Stimulated activated CD8-positive, alpha-beta memory T cell treated with anti-CD3 and anti-CD28 coated beads, Interleukin-4, amount 100 ng/mL, for 4 hours (primary cell): ENCODE measurements around the gene GRHPR.
"Not testable (repeated sequence)": the region's sequence is repeated elsewhere in the genome, so short reads cannot be mapped to it uniquely, and the experiment has no call there.

Source experiments
- DNase-seq, 2 donors: peaks; one replicate each; pipeline ENCODE4 v3.0.0-alpha.2; 2020; ENCODE audit warnings: low read depth in 2 of 2, low spot score in 1 of 2

Gene GRHPR

DNA sequence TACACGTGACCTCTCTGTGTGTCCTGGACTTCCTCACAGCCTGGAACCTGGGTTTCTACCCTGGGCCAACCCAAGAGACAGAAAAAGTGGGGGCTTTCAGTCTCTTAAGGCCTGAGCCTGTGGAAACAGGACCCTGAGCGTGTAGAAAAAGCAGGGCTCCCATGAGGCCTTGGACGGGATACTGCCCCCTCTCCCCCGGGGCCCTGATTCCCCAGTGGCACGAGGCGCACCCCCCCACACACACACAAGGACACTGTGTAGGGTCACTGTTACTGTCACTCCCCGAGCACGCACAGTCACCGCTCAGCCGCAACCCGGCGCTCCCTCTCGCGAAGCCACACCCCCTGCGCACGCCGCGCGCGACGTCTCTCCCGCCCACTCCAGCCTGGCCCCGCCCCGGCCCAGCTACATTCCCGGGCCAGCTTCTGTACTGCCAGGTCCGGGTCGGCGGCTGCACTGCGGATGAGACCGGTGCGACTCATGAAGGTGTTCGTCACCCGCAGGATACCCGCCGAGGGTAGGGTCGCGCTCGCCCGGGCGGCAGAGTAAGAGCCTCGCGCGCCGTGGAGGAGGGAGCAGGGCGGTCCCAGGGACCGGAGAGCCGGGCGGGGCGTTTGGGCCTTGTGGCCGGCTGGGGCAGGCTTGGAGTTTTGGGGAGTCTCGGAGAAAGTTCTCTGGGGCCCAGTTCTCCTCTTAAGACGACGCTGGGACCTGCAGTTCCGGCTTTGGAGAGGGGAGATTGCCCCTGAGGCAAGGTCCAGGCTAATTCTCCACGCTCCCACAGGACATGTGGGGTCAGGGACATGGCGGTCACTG, at the start of gene GRHPR:
Gene GRHPR, plus strand, starts transcription at position 408 of the 816 bp plus-strand sequence. Its CDS starts 55 bp downstream, at position 463.
- peak; percentile 75 to 78 for DNase-seq

DNA sequence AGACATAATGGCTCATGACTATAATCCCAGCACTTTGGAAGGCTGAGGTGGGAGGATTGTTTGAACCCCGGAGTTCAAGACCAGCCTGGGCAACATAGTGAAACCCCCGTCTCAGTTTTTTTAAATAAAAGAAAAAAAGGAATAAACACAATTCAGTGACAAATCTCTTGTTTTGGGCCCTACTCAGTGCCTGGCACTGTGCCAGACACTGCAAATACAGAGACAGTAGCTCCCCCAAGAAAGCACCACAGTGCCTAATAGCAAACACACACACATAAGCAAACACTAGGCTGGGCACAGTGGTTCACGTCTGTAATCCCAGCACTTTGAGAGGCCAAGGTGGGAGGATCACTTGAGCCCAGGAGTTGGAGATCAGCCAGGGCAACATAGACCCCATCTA, 49.7 kb upstream of the GRHPR start:
- no peak for DNase-seq

DNA sequence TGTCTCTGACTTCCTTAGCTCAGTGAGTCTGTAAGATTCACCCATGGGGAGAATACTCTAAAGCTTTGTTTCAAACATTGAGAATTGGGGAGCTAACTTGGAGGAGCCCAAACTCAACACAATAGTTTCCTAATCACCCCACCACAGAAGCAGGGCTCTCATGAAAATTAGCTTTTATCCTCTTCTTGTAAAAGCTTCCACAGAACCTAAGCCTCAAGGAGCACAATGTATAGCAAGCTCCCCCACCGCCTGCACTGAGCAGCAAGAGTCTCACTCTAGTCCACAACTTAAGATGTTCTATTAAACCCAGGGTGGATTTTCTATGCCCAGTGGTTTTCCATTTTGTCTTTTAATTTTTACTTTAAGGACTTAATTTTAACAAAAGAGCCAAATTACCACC, 48.9 kb upstream of the GRHPR start:
- no peak for DNase-seq

DNA sequence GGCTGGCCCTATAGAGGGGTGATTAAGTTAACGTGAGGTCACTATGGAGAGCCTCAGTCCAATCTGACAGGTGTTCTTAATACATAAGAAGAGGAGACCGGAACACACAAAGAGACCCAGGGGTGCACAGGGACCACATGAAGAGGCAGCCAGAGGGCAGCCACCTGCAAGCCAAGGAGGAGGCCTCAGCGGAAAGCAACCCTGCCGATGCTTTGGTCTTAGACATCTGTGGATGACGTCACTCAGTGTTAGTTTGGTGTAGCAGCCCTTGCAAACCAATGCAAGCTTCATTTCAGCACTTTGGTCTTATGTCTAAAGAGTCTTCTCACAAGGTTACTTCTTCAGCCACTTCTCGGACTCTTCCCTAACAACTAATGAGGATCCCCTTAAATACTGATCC, 47.6 kb upstream of the GRHPR start:
- no peak for DNase-seq

DNA sequence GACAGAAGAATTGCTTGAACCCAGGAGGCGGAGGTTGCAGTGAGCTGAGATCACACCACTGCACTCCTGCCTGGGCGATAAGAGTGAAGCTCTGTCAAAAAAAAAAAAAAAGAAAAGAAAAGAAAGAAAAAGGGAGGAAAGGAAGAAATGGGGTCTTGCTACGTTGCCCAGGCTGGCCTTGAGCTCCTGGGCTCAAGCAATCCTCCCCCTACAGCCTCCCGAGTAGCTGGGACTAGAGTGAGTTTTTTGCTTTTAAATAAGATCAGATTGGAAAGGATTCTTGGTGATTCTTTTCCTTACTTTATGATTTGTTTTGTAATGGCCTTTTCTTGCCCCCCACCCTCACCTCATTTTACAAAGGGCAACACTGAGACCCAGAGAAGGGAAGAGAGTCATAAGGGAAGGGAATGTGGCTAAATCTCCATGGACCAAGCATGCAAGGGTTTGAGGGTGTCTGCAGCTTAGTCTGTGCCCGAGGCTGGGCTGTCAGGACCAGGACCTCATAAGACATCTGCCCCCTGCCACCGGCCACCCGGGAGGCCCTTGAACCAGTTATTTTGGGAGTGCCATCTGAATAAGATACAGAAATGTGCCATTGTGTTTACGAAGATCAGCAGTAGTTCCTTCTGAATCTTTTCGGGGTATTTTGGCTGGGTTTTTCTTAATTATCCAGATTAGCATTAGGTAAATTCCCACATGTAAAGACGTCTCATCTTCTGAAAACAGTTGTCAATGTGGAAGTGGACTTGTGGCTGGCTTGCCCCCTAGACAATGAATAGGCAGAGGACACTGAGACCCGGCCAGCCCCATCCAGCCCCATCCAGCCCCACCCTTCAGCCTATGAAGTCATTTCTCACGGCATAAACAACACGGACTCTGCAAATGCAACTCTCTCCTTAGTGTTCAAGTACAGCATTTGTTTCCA, 44.5 kb upstream of the GRHPR start:
- no peak for DNase-seq

DNA sequence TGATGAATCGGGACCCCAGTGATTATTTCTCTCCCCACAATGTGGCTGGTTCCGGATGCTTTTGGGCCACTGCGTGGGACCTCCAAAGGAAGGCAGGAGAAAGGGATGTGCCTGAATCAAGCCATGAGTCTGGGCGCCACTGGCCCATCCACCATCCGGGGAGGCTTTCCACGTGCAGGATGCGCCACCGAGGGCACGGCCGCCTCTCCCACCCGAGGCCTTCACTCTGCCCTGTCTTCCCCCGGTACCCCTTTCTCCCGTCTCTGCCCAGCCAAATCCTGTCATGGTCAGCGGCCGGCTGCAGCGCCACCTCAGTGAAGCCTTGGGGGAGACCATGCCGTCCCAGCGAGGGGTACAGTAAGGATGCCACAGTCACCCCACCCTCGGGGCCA, 43.9 kb upstream of the GRHPR start:
- no peak for DNase-seq

DNA sequence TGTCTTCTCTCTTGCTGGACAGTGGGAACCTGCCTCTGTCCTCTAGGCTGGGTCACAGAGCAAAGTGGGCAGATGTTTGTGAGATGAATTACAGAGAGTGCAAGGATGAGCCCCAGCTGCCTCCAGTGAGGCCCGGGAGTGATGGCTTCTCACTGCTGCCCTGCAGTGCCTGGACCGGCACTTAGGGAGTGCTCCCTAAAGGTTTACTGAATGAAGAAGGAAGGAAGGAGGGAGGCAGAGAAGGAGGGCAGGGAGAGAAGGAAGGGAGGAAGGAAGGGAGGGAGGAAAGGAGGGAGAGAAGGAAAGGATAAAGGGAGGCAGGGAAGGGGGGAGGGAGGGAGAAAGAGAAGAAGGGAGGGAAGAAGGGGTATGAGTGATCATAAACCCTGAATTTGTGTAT, 42.7 kb upstream of the GRHPR start:
- DNase-seq: no peak

DNA sequence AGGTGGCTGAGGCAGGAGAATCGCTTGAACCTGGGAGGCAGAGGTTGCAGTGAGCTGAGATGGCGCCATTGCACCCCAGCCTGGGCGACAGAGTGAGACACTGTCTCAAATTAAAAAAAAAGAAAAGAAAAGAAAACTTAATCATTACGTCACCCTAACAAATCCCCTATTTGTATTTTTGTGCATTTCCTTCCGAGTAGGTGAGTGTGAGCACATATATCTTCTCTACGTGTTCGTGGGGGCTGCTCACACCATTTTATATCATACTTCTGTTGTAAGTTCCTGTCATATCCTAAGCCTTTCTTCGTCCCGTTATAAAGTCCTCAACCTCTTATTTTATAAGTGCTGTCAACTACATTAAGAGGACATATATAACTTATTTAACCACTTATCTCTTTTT, 41.9 kb upstream of the GRHPR start:
- DNase-seq: no peak

DNA sequence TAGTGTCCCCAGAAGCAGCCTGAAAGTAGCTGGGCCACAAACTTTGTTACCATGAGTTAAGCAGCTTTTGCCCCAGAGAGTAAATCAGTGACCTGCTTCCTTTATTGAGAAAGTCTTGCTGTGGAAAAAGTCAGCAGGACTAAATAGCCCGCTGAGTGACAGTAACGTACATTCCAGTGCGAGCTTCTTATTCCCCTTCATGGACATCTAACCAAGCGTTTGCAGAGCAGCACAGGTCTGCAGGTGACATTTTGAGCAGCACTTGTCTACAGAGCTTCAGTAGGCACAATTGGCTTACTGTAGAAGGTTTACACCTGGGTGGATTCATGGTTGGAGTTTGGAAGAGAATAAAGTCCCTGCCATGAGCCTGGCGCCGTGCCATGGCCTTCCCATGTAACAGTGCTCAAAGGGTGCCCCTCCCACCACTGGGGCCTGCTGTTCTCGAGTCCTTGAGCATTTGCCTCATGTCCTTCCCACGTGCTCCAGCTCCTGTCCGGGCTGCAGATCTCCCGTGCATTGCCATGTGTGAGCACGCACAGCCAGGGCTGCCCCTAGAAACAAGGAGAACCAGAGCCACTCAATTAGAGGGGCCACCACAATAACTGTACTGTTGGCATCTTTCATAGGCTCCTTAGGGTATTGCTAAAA, 41.3 kb upstream of the GRHPR start:
- DNase-seq: no peak

DNA sequence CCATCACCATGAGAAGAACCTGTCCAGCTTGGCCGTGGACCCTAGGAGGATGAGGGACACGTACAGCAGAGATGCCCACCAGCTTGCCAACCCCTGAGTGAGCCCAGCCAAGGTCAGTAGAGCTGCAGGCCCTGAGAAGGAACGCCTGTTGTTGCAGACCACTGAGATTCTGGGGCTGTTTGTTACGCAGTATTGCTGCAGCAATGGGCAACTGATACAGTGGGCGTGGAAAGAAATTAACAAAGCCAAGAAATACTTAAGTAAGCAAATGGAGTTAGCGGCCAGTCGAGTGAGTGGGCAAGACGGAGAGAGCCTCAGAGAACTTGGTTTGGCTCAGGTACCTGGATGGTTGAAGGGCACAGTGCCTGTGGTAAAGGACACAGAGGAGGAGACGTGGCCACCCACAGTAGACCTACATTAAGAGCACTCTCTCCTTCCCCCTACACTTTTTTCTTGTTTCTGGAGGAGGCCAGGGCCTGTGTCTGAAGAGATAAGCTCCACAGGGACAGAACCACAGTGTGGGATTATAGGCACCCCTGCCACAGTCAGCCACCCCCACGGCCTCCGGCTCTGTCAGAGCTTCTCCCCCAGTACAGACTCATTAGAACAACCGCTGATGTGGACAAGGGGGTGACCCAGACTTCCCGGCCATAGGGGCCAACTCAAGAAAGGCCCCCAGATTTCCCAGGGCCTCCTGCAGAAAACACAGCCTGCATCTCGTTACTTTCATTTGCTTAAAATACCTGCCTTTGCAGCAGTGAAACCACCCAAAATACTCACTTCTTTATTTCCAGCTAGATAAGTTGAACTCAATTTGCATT, 40.1 kb upstream of the GRHPR start:
- no peak for DNase-seq

DNA sequence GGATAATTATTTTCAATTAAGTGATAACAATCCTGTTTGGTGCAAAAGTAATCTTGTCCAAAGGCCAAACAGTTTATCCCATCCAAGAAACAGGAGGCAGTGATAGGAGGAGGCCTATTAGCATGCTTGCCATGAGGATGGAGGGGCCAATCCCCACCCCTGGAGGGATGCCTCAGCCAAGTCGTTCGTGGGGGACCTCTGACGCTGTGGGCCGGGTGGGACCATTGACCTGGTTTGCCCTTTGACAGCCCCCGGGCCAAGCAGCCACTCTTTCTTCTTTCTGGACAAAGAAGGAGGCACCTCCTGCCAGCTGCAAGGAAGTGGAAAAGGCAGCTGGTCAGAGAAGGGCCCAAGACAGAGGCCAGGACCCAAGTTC, 39.5 kb upstream of the GRHPR start:
- no peak for DNase-seq

DNA sequence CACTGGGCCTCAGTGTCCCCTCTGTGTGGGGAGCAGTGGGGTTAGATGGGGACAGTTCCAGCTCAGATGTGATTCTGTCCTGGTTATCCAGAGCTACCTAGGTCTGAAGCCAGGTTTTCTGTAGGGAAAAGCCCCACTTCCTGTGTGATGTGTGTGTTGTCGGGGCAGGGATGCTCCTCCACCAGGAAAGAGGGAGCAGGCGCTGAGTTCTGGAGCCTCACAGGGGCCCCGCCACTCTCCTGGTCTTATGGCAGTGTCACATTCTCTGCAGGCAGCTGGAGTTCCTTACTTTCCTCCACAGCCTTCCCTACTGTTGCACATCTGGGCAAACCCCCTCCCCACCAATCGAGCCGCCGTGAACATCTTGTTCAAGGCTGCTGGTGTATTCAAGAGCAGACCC, 39.1 kb upstream of the GRHPR start:
- no peak for DNase-seq

DNA sequence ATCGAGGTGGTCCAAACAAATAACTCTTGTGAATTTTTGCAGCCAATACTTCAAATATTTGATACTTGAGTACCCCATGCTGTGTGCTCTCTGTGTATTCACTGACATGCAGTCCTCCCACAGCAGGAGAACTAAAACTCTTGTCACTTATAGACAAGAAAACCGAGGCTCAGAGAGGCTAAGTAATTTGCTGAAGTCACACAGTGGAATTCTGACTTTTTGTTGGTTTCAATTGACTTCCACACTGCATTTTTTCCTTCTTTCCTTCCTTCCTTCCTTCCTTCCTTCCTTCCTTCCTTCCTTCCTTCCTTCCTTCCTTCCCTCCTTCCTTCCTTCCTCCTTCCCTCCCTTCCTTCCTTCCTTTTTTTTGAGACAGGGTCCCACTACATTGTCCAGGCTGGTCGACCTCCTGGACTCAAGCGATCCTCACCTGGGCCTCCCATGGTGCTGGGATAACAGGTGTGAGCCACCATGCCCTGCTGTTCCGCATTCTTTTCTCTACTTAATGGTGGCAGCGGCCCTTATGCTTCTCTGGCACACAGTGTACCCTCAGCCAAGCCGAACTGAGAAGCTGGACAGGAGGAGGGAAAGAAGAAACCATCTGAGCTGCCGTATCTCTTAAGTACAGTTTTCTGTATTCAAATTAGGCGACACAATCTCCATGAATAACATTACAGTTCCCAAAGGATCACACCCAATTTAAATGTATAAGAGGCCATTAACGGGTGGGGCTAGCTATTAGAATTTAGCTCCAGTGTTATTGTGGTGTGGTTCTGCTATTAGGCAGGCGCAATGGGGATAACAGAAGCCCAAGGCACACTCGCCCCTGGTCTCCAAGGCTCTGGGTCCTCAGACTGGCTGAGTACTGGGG, 38.4 kb upstream of the GRHPR start:
- no peak for DNase-seq

DNA sequence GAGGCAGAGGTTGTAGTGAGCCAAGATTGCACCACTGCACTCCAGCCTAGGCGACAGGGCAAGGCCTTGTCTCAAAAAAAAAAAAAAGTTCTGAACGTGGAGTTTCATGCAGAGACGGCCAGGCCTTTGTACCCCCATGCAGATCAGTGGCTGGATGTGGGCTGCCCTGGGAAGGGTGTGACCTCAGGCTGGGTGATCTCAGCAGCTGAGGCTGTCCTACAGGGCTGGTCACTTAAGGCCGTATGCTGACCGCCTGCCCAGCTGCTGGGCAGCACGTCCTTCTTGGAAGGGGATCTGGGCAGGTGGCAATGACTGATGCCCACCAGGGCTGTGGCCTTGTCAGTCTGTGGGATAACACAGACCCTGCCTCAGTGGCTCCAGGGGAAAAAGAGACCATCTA, 37.2 kb upstream of the GRHPR start:
- DNase-seq: no peak

DNA sequence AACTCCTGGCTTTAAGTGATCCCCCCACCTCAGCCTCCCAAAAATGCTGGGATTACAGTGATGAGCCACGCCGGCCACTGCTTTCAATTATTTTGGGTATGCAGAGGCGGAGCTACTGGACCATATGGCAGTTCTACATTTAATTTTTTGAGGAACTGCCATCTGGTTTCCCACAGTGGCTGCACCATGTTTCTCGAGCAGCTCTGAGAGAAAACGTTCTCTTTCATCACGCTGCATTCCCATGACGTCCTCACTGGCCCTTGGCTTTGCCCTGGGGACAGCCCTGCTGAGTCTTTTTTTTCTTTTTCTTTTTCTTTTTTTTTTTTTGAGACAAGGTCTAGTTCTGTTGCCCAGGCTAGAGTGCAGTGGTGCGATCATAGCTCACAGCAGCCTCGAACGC, 35.5 kb upstream of the GRHPR start:
- DNase-seq: no peak

DNA sequence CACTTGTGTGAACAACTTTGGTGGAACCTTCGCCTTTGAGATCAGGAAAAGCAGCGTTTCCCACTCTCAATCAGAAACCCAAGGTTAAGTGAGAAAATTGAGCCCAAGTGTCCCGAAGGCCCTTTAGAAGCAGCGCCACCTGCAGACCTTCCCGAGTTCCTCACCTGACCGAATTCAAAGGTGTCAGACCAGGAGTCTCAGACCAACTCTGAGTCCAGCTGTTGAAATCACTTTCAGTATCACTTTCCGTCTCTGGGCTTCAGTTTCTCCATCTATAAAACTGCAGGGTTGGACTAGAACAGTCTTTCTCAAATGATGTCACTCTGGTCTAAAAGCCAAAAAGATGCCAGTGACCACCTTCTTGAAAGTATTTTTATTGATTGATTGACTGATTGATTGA, 31.7 kb upstream of the GRHPR start:
- no peak for DNase-seq

DNA sequence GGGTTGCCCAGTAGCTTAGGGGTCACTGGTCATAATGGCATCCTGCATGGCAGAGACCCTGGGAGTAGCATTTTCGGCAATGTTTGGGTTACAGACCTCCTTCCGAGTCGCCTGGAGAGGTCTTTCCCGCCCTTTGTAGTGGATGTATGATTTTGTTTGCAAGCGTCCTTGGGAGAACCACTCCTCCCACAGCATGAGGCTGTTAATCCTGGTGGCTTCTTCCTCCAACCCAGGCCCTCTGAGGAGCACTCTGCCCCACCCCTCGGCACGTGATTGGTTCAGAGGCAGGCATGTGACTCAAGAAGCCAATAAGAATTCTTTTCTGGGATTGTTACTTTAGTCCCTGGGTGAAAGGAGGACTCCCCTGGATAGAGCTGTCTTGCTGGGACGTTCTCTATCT, 30.2 kb upstream of the GRHPR start:
- no peak for DNase-seq

DNA sequence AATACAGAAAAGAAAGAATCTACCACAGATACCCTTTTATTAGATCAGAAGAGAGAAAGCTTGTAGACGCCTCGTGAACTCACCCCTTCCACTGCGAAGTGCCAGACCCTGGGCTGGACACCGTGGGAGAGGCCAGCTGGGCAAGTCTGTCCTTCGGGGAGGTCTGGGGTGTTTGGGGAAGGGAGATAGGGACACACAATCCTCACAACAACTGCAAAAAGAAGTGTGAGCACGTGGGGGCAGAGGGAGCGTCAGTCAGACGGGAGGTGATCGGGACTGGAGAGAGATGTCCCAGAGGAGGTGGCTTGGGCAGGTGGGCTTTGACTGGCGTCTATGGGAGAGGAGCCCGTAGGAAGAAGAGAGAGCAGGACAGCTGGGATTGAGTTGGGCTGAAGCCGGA, 27.3 kb upstream of the GRHPR start:
- DNase-seq: no peak

DNA sequence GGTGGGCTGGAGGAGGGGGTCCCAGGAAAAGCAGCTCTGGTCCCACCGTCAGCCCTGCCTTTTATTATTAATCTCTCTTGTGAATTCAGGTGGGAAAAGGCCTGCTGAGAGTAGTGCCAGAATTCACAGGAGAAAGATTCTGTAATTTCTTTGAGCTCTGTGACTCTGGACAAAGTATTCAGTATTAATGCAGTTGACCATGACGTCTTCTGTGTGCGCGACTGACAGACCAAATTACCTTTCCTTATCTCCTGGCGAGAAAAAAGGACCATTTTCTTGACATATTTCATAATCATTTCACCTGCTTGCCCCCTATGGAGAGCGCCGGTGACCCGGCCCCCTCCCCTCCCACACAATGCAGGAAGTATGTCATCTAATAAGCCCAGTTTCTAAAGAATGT, 26.8 kb upstream of the GRHPR start:
- no peak for DNase-seq

DNA sequence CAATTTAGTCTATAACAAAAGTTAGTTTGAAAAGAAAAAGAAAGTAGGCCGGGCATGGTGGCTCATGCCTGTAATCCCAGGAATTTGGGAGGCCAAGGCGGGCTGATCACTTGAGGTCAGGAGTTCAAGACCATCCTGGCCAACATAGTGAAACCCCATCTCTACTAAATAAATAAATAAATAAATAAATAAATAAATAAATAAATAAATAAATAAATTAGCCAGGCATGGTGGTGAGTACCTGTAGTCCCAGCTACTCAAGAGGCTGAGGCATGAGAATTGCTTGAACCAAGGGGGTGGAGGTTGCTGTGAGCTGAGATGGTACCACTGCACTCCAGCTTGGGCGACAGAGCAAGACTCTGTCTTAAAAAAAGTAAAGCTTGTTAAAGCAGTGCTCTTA, 24.5 kb upstream of the GRHPR start:
- DNase-seq: not testable (repeated sequence)
